HG03280 (cell line): Measurements from ENCODE around the gene FHAD1.

Experiments
- ATAC-seq: cut with Tn5 transposase; IDR thresholded peaks from one replicate; pipeline ENCODE4 v1.9.1; 2021; ENCODE audit warnings: mild to moderate bottlenecking, moderate library complexity; ENCODE audit not compliant: unreplicated experiment

FHAD1 gene

GRCh38 chr1:15245593-15246360, 1.2 kb upstream of the FHAD1 start:
- no peak for ATAC-seq

GRCh38 chr1:15248216-15248615, 1.2 kb downstream of the FHAD1 start:
- ATAC-seq, result no peak

GRCh38 chr1:15249081-15249480, 2.1 kb downstream of the FHAD1 start:
- ATAC-seq, result no peak

- ATAC-seq, result no peak
Measured at GRCh38 chr1:15251857-15252835, 5.1 kb downstream of the FHAD1 start.

- ATAC-seq, result no peak
Measured at GRCh38 chr1:15254559-15254958, 7.5 kb downstream of the FHAD1 start.

- no peak for ATAC-seq
Measured at GRCh38 chr1:15255582-15256149, 8.6 kb downstream of the FHAD1 start.

- ATAC-seq, result no peak
Measured at GRCh38 chr1:15256584-15256983, 9.6 kb downstream of the FHAD1 start.

GRCh38 chr1:15257309-15257708, 10.3 kb downstream of the FHAD1 start:
- no peak for ATAC-seq

- no peak for ATAC-seq
Measured at GRCh38 chr1:15258833-15259621, 12.0 kb downstream of the FHAD1 start.

- ATAC-seq, result no peak
Measured at GRCh38 chr1:15259622-15260007, 12.6 kb downstream of the FHAD1 start.

GRCh38 chr1:15260418-15261154, 13.6 kb downstream of the FHAD1 start:
- no peak for ATAC-seq

- ATAC-seq, result no peak
Measured at GRCh38 chr1:15261155-15262002, 14.4 kb downstream of the FHAD1 start.

- no peak for ATAC-seq
Measured at GRCh38 chr1:15262003-15262377, 15.0 kb downstream of the FHAD1 start.

- ATAC-seq, result no peak
Measured at GRCh38 chr1:15262706-15263105, 15.7 kb downstream of the FHAD1 start.

GRCh38 chr1:15264769-15265168, 17.7 kb downstream of the FHAD1 start:
- no peak for ATAC-seq

- no peak for ATAC-seq
Measured at GRCh38 chr1:15271196-15271595, 24.2 kb downstream of the FHAD1 start.

- ATAC-seq, result no peak
Measured at GRCh38 chr1:15272009-15272781, 25.2 kb downstream of the FHAD1 start.

- ATAC-seq, result no peak
Measured at GRCh38 chr1:15272782-15273127, 25.7 kb downstream of the FHAD1 start.

- no peak for ATAC-seq
Measured at GRCh38 chr1:15273274-15273673, 26.3 kb downstream of the FHAD1 start.
